CD4-positive, alpha-beta memory T cell (primary cell): Measurements from ENCODE around the gene MYOF. TPM values are rescaled to one million over a fixed set of nuclear protein-coding genes. Genes with fewer than 3 reads are reported as not detected.
"Not testable (repeated sequence)": the region's sequence is repeated elsewhere in the genome, so short reads cannot be mapped to it uniquely, and the experiment has no call there.

Experiments used
- CTCF ChIA-PET: fragments of 350-600 bp; sonication (Branson Sonifier 250); formaldehyde crosslinking; loops from one replicate; lab custom pipeline; 2021; ENCODE audit warnings: inconsistent platforms; ENCODE audit not compliant: partially characterized antibody; lab: Charles Lee
- POLR2A ChIA-PET: fragments of 350-600 bp; sonication (Branson Sonifier 250); formaldehyde crosslinking; loops from one replicate; lab custom pipeline; 2021; ENCODE audit not compliant: partially characterized antibody; lab: Charles Lee
- DNase-seq, 5 donors: peaks; one replicate each; pipeline versions ENCODE4 v3.0.0 to v3.0.0-alpha.2; 2020 to 2022; ENCODE audit warnings: mixed read lengths in 1 of 5
- H3K27ac ChIP-seq: one replicate; pipeline ENCODE4 v1.7.0; 2013; ENCODE audit warnings: low read depth, low read length
- H3K27me3 ChIP-seq: 2 replicates; pipeline ENCODE4 v1.7.0; 2013; ENCODE audit warnings: mild to moderate bottlenecking, low read length, moderate library complexity; ENCODE audit not compliant: insufficient read depth
- H3K36me3 ChIP-seq: 2 replicates; pipeline ENCODE4 v1.7.0; 2013; ENCODE audit warnings: mild to moderate bottlenecking, low read length, moderate library complexity; ENCODE audit not compliant: insufficient read depth
- H3K4me1 ChIP-seq: 2 replicates; pipeline ENCODE4 v1.7.0; 2013; ENCODE audit warnings: mild to moderate bottlenecking, low read length, moderate library complexity; ENCODE audit not compliant: insufficient read depth
- H3K4me3 ChIP-seq, 2 donors: one replicate each; pipeline ENCODE4 v1.7.0; 2013; ENCODE audit warnings: low read length in 2 of 2, mild to moderate bottlenecking in 1 of 2
- H3K9me3 ChIP-seq, 2 donors: one replicate each; pipeline ENCODE4 v1.7.0; 2013; ENCODE audit warnings: low read length in 2 of 2, control low read depth in 1 of 2; ENCODE audit not compliant: control insufficient read depth in 1 of 2
- H3K27ac Mint-ChIP-seq, 7 donors: one replicate each; pipeline ENCODE4 v1.8.0; 2020 to 2021; ENCODE audit warnings: mixed read lengths in 7 of 7, mild to moderate bottlenecking in 6 of 7, inconsistent platforms in 3 of 7, moderate library complexity in 3 of 7
- H3K27me3 Mint-ChIP-seq, 2 donors: one replicate each; pipeline ENCODE4 v1.8.0; 2020 to 2021; ENCODE audit warnings: mixed read lengths in 2 of 2
- H3K36me3 Mint-ChIP-seq, 2 donors: one replicate each; pipeline ENCODE4 v1.8.0; 2020 to 2021; ENCODE audit warnings: mixed read lengths in 2 of 2, inconsistent platforms in 1 of 2, mild to moderate bottlenecking in 1 of 2
- H3K4me1 Mint-ChIP-seq, 4 donors: one replicate each; pipeline ENCODE4 v1.8.0; 2020 to 2021; ENCODE audit warnings: mixed read lengths in 4 of 4, mild to moderate bottlenecking in 1 of 4
- H3K4me3 Mint-ChIP-seq, 8 donors: one replicate each; pipeline ENCODE4 v1.8.0; 2020 to 2021; ENCODE audit warnings: mixed read lengths in 8 of 8, mild to moderate bottlenecking in 7 of 8, moderate library complexity in 6 of 8, inconsistent platforms in 3 of 8
- H3K9me3 Mint-ChIP-seq, 8 donors: one replicate each; pipeline ENCODE4 v1.8.0; 2020 to 2021; ENCODE audit warnings: mixed read lengths in 8 of 8, mild to moderate bottlenecking in 5 of 8, inconsistent platforms in 3 of 8, moderate library complexity in 1 of 8
- intact Hi-C: fragments of 100-400 bp; cut with micrococcal nuclease; formaldehyde crosslinking; loops from one replicate; pipeline ENCODE4 v1.15.1; 2023
- polyA plus RNA-seq, 2 donors: library from polyadenylated mRNA; unstranded; fragments of 300-500 nt; fragmentation: Illumina TruSeq; gene quantifications; one replicate each; pipeline ENCODE4 v1.2.3, GENCODE V29; 2021
- total RNA-seq, 2 experiments: library from RNA; stranded (reverse); gene quantifications; one replicate each; pipeline ENCODE4 v1.2.3, GENCODE V29; 2021

MYOF gene
- total and polyA plus RNA-seq, 4 experiments from 2014 or later, result 1.2 to 2.2 TPM; not detected in 2

- intact Hi-C loops, result no loop called here
- Histone ChIP-seq H3K4me3 (no peak overlapping the region), H3K27ac (no peak overlapping the region), H3K36me3 (no peaks in the 10 kb centered on the region), H3K9me3 (no peaks in the 10 kb centered on the region), H3K27me3 (no peaks in the 10 kb centered on the region), H3K4me1 (no peaks in the 10 kb centered on the region)
- DNase-seq, result no peak
- Mint-ChIP-seq H3K27ac (peak overlapping the region in 1 of 7 donors; percentile 35), H3K27me3 (peaks cover 0 to 2% of the 10 kb centered on the region in 2 donors), H3K4me3 (no peak overlapping the region), H3K36me3 (no peaks in the 10 kb centered on the region), H3K9me3 (peaks cover 0 to 2% (median 0%) of the 10 kb centered on the region in 8 donors), H3K4me1 (no peaks in the 10 kb centered on the region)
- ChIA-PET POLR2A (no interaction called here), CTCF (interaction anchor here (1.3 to 22.9 kb wide), 2 partner anchors 9 to 92 kb away, joined by 4 to 726 read pairs; partner anchors contain the start of gene MYOF)
Measured at GRCh38 chr10:93473161-93473560, 9.0 kb downstream of the MYOF start.

GRCh38 chr10:93471110-93471651, 11.0 kb downstream of the MYOF start:
- H3K9me3 ChIP-seq, result no peaks in the 10 kb centered on the region
- intact Hi-C loops, result no loop called here
- Mint-ChIP-seq H3K27ac (no peak overlapping the region), H3K4me1 (no peaks in the 10 kb centered on the region), H3K9me3 (peaks cover 0 to 2% (median 0%) of the 10 kb centered on the region in 8 donors), H3K27me3 (no peaks in the 10 kb centered on the region), H3K36me3 (no peaks in the 10 kb centered on the region), H3K4me3 (no peak overlapping the region)
- no peaks in the 10 kb centered on the region for H3K27me3 ChIP-seq
- CTCF ChIA-PET, result interaction anchor here (0.6 to 22.9 kb wide), 6 partner anchors 11 to 1568 kb away, joined by 3 to 726 read pairs (median 4); partner anchors contain the start of gene MYOF
- no peaks in the 10 kb centered on the region for H3K4me1 ChIP-seq
- no peaks in the 10 kb centered on the region for H3K36me3 ChIP-seq
- no peak overlapping the region for H3K27ac ChIP-seq
- H3K4me3 ChIP-seq, result no peak overlapping the region
- DNase-seq, result no peak
- POLR2A ChIA-PET, result no interaction called here

- H3K36me3 Mint-ChIP-seq, result no peaks in the 10 kb centered on the region
- H3K9me3 Mint-ChIP-seq, result peaks cover 0 to 2% (median 0%) of the 10 kb centered on the region in 8 donors
- no peaks in the 10 kb centered on the region for H3K4me1 ChIP-seq
- H3K36me3 ChIP-seq, result no peaks in the 10 kb centered on the region
- H3K4me1 Mint-ChIP-seq, result peaks cover 0 to under 1% (median 0%) of the 10 kb centered on the region in 4 donors
- CTCF ChIA-PET, result no interaction called here
- no peak overlapping the region for H3K27ac Mint-ChIP-seq
- no peak overlapping the region for H3K27ac ChIP-seq
- no peak overlapping the region for H3K4me3 ChIP-seq
- no peak for DNase-seq
- no peaks in the 10 kb centered on the region for H3K27me3 ChIP-seq
- no peaks in the 10 kb centered on the region for H3K27me3 Mint-ChIP-seq
- no peak overlapping the region for H3K4me3 Mint-ChIP-seq
- intact Hi-C loops, result no loop called here
- POLR2A ChIA-PET, result no interaction called here
- H3K9me3 ChIP-seq, result no peaks in the 10 kb centered on the region
Measured at GRCh38 chr10:93469454-93469853, 12.7 kb downstream of the MYOF start.

GRCh38 chr10:93468461-93469213, 13.5 kb downstream of the MYOF start:
- no peak overlapping the region for H3K4me3 Mint-ChIP-seq
- H3K9me3 Mint-ChIP-seq, result peaks cover 0 to 2% (median 0%) of the 10 kb centered on the region in 8 donors
- peaks cover 0 to 5% (median under 1%) of the 10 kb centered on the region in 4 donors for H3K4me1 Mint-ChIP-seq
- intact Hi-C loops, result no loop called here
- DNase-seq, result no peak
- no peaks in the 10 kb centered on the region for H3K4me1 ChIP-seq
- H3K27me3 Mint-ChIP-seq, result no peaks in the 10 kb centered on the region
- no peak overlapping the region for H3K27ac ChIP-seq
- H3K9me3 ChIP-seq, result no peaks in the 10 kb centered on the region
- H3K4me3 ChIP-seq, result no peak overlapping the region
- no peaks in the 10 kb centered on the region for H3K36me3 ChIP-seq
- CTCF ChIA-PET, result interaction anchor here (1.1 to 1.4 kb wide), 2 partner anchors 14 to 92 kb away, joined by 3 to 5 read pairs; no protein-coding TSS in a partner anchor
- H3K27ac Mint-ChIP-seq, result no peak overlapping the region
- H3K27me3 ChIP-seq, result no peaks in the 10 kb centered on the region
- POLR2A ChIA-PET, result no interaction called here
- no peaks in the 10 kb centered on the region for H3K36me3 Mint-ChIP-seq

GRCh38 chr10:93467635-93468034, 14.5 kb downstream of the MYOF start:
- H3K27me3 Mint-ChIP-seq, H3K27ac Mint-ChIP-seq, intact Hi-C loops, H3K4me3 ChIP-seq, DNase-seq, H3K9me3 ChIP-seq, H3K27me3 ChIP-seq, POLR2A ChIA-PET, H3K27ac ChIP-seq, H3K36me3 Mint-ChIP-seq, H3K36me3 ChIP-seq, H3K4me1 ChIP-seq, H3K4me3 Mint-ChIP-seq, H3K9me3 Mint-ChIP-seq: not testable (repeated sequence)
- CTCF ChIA-PET, result interaction anchor here (1.1 to 1.4 kb wide), 2 partner anchors 15 to 91 kb away, joined by 3 to 5 read pairs; no protein-coding TSS in a partner anchor
- peaks cover 5 to 11% (median 6%) of the 10 kb centered on the region in 4 donors for H3K4me1 Mint-ChIP-seq

- intact Hi-C loops, result no loop called here
- ChIA-PET POLR2A (no interaction called here), CTCF (interaction anchor here (1.7 to 1.9 kb wide), 2 partner anchors 16 to 45 kb away, joined by 5 read pairs; partner anchors contain the start of gene MYOF)
- no peak for DNase-seq
- H3K9me3 ChIP-seq, result no peaks in the 10 kb centered on the region
- H3K4me3 ChIP-seq, result no peak overlapping the region
- H3K27ac ChIP-seq, result no peak overlapping the region
- H3K4me1 ChIP-seq, result peaks cover 17% of the 10 kb centered on the region
- H3K36me3 ChIP-seq, result no peaks in the 10 kb centered on the region
- no peaks in the 10 kb centered on the region for H3K36me3 Mint-ChIP-seq
- H3K4me3 Mint-ChIP-seq, result no peak overlapping the region
- H3K4me1 Mint-ChIP-seq, result peaks cover 5 to 23% (median 12%) of the 10 kb centered on the region in 4 donors
- H3K27ac Mint-ChIP-seq, result no peak overlapping the region
- H3K27me3 ChIP-seq, result no peaks in the 10 kb centered on the region
- peaks cover 0 to 4% (median 0%) of the 10 kb centered on the region in 8 donors for H3K9me3 Mint-ChIP-seq
- H3K27me3 Mint-ChIP-seq, result no peaks in the 10 kb centered on the region
Measured at GRCh38 chr10:93465806-93466675, 16.1 kb downstream of the MYOF start.
